Activated naive CD4-positive, alpha-beta T cell (primary cell): ENCODE results near the gene CPA5.

Source experiments
- DNase-seq, 4 experiments: peaks; one replicate each; lab custom pipeline; 2025; lab: John Stamatoyannopoulos, UW

The CPA5 gene

DNA sequence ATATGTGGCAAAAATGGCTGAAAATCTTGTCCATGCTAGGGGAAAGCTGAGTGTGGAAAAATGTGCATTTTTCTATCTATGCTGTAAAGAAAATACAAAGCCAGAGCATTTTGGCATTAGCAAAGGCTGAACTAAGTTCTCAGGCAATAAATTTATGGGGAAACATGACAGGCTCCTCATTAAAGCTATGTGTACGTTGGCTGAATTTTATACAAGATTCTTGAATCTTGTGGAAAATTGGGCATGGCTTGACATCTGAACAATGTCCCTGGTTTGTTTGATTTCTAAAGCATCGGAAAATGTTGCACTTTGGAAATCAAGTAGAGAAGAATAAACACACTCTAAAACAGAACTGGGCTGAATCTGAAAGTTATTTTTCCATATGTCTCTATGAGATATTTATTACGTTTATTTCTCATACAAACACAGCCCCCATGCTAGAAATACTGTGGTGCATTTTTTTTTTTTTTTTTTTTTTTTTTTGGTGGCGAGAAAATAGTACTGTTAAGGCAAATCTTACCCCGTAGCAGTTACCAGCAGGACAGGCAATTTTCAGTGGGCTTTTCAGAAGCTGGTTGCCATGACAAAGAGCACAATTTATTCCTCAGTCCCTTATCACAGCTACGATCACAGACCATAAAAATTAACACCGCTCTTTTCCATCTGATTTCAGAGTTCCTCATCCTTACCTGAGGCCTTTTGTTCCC lies 52.6 kb downstream of the CPA5 start:
- DNase-seq, result no peak

DNA sequence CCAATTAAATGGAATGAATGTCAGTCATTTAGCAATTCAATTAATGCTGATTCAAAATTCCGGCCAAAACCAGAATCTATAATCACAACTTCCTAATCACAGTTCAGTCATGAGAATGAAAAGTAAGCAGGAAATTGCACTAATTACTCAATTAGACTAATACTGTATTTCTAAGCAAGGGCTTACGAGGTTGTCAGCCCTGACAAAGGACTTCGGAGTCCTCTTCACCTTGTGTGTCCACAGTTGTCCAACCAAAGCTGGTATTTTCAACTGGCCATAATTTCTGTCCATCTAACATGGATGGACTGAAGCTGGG lies 53.1 kb downstream of the CPA5 start:
- no peak for DNase-seq

DNA sequence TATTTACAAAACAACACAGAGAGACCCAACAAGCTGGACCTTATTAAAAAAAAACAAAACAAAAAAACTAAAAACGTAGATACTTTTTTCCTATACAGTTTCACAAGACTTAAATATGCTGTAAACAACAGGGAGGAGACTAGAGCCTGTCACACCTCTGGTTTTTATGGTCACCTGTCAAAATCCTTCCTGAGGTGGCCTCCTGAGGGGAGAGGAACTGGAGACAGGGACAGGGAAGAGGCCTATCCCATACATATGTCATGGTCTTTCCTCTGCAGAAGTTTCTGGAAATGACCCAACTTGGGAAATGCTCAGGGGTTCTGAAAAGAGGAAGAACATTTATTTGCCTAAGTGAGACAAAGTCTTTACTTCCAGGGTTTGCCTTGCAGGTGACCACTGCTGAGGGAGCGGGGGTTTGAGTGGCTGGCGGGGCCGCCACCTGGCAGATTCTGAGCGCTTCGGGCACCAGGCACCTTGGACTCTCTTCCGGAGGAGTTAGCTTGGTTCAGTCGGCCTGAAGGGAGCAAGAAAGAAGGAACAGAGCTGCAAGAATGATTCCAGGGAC lies 54.0 kb downstream of the CPA5 start:
- DNase-seq, result no peak

DNA sequence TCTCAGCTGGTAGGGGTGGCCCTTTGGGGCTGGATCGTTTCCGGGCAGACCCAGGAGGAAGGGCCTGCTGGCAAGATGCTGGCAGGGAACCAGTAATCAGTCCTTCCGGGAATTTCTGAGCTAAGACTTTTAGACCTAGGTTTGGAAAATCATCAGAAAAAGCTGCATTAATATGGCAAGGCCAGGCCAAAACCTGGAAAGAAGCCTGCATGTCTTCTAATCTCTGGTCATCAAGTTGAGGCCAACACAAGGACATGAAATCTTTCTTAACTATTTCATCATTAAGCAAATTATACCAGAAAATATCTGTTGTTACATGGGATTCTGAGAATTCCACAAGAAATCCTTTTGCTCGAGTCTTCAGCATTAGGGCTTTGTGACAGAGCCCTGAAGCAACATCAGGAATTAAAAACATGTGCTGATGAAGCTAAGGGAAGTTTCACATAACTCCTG lies 55.5 kb downstream of the CPA5 start:
- no peak for DNase-seq

DNA sequence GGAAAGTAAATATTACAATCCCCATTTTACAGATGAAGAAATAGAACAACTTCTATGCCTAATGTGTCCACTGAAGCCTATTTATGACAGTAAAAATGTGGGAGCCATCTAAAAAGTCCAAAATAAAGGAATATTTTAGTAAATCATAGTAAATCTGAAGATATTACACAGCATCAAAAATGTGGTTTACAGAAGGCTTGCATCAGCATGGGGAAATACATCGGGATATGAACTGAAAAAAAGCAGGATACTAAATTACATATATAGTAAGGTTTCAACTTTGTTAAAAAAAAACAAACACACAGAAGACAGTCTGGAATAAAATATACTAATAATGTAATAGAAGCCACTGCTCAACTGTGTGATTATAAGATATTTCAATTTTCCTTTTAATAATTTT lies 56.5 kb downstream of the CPA5 start:
- no peak for DNase-seq

DNA sequence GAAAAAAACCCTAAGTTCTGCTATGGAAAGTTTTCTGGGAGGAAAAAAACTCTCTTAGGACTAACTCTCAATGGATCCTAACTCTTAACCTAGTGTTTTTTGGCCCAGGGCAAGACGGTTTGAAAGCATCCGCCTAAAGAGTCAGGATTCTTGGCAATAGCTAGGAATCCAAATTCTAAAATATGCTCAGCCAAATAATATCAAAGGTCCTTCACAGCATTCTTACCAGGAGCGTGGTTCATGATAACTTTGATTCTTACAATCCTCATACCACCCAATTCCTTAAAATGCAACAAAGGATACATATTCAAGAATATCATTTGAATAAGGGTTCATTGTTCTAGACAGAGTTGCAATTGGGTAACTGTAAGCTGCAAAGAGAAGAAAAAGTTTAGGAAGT lies 57.0 kb downstream of the CPA5 start:
- DNase-seq, result no peak

DNA sequence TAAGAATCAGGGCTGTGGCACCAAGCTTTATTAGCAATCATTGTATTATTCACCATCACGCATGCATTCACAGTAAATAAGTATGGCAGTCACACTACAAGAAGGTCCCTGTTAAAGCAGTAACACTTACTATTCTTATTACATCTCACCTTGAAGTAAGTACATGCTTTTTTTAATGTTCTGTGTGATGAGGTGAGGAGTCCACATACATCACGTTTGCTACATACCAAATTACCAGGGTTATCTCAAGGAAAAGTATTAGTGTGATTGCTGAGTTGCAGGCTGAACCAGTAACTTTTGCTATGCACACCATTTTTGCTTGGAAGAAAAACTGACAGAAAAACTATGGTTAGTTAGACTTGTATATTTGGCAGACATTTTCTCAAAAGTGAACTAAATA lies 60.4 kb downstream of the CPA5 start:
- DNase-seq, result no peak

DNA sequence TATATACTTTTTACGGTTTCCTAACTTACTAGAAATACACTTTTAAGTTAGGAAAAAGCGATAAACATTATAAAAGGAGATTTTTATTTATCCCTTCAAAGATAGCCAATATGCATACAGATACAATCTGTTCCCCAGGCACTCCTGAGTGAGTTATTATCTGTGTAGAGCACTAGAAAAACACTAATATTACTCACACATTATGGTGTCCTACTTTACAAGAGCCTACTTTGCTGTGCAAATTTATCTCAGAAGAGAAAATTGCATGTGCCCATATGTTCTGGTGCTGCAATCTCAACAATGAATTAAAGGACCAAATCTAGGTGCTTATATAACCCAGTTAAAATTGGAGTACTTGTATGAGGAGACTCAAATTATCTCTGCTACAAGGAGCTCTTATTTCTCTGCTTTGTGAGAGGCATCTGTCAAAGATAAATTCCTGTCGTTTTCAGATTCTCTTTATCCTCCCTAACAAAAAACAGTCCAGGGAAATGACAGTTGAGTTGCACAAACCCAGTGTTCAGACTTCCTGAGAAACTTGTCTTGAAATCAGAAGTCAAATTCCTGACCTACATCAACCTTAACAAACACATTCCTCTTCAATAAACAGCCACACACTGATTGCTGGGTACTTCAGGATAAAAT lies 64.6 kb downstream of the CPA5 start:
- DNase-seq, result no peak

DNA sequence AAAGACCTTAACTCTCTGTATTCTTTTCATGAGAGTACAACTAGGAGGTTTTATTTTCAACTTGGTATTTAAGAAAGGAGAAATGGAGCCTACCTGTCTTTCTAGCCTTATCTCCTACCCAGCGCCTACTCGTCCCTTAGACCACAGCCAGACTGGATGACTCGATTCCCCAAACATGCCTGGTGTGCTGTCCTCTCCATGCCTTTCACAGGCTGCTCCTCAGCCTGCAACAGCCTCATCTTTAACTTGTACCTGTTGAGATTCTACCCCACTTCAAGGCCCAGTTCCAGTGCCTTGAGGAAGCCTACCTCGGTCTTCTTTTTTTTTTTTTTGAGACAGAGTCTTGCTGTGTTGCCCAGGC lies 65.1 kb downstream of the CPA5 start:
- no peak for DNase-seq

DNA sequence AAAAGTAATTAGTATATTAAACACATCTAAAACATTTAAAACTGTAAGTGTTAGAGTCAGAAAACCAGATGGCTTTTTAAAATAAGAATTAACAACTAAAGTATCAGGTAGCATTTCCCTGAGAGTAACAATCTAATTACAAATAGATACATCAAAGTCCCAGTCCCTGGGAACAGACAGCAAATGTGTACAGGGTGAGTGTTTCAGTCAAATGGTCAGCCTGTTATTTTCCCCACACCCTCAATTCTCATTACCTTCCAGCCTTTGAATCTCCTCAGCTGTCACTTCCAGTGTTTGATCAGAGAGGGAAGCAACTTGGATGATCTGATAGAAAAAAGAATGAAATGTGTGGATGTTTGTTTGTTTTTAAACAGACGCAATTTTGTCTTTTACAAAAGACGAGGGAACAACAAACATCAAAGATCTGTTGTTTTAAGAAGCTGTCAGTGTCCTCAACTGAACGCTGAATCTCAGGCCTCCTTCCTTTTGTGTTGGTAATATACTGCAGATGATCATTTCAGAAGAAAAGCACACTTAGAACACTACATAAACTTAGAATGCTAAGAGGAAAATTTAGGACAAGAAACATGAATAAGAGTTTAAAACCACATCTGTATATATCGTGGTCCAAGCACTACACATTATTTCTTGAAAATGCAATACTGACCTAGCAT lies 66.4 kb downstream of the CPA5 start:
- DNase-seq, result no peak

DNA sequence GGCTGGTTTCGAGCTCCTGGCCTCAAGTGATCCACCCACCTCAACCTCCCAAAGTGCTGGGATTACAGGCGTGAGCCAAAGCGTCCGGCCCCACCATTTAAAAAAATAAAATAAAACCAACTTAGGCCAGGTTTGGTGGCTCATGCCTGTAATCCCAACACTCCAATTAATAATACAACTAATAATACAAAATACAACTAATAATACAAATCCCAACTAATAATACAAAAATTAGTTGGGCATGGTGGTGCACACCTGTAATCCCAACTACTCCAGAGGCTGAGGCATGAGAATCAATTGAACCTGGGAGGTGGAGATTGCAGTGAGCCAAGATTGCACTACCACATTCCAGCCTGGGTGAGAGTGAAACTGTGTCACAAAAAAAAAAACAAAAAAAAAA lies 68.6 kb downstream of the CPA5 start:
- no peak for DNase-seq

DNA sequence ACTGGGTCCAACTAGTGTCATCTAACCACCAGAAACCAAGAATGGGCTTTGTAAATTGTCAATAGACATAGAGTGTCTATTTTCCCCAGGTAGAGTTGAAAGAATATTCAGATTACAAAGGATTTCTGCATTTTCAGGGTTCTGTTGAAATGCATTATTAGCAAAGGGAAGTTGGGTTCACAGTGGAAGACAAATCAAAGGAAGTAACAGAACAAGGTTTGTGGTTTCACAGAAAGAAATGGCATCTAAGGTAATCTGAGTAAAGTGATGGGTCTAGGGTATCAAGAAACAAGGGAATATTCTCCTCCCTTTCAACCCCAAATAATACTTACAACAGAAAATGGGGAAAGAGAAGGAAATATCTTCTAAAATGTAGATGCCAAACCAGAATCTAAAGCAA lies 70.4 kb downstream of the CPA5 start:
- no peak for DNase-seq

DNA sequence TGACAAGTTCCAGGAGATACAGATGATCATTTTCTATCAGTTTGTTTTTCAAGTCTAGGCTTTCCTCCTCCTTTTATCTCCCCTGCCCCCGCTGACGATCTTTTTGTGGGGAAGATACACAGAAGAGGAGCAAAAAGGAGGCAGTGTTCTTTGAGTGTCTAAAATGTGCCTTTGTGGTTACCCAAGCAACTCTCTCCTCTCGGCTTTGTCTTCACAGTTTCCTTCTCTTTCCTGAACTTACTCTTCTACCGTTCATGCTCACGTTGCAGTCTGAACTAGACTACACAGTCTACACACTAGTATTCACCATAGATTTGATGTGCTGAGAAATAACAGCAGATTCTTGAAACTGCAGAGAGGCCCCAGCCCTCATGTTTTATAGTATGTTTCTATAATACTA lies 72.6 kb downstream of the CPA5 start:
- DNase-seq, result no peak

DNA sequence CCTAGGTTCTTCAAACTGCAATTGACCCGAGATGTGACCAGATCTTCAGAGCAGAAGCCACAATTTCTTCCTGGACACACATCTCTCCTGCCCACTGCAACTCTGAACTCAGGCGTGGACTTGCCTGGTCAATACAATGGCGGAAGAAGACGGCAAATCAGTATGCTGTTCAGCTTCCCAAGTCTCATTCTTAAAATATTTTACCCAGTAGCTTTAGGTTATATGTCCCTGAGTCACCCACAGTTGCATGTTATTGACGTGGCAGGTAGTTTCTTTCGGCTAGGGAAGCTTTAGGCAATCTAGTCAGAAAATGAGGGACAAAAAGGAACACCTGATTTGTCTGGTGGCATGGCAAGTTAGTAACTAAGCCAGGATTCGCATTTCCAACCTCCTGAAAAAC lies 73.7 kb downstream of the CPA5 start:
- no peak for DNase-seq
